ENCODE measurements around the gene GARS1.

The GARS1 gene

GRCh38 chr7:30594540-30595435 lies at the start of gene GARS1 (continued):
- TF ChIP-seq ZSCAN4 (tag by site-specific recombination; IDR thresholded peaks at IDR 0.05) (0 out of 2 replicates have a peak, but pooled peaks have one; percentile 17), ZNF214 (tag by site-specific recombination; IDR thresholded peaks at IDR 0.05; ENCODE audit: borderline replicate concordance) (no peak), ZBTB8A (tag by site-specific recombination; IDR thresholded peaks at IDR 0.05) (peak; percentile 65; the same call in 1 of the 2 replicates), SP3 (tag by site-specific recombination; IDR thresholded peaks at IDR 0.05) (peak; percentile 62), ZNF121 (tag by site-specific recombination; IDR thresholded peaks at IDR 0.05) (no peak), ZNF76 (tag by site-specific recombination; IDR thresholded peaks at IDR 0.05; ENCODE audit: borderline replicate concordance, low read depth) (peak; percentile 80), ZNF175 (tag by site-specific recombination; IDR thresholded peaks at IDR 0.05) (no peak), PRDM4 (tag by site-specific recombination; IDR thresholded peaks at IDR 0.05) (0 out of 2 replicates have a peak, but pooled peaks have one; percentile 37), KLF10 (tag by site-specific recombination; IDR thresholded peaks at IDR 0.05) (peak; percentile 30; the same call in 1 of the 2 replicates), ZNF433 (tag by site-specific recombination; IDR thresholded peaks at IDR 0.05; ENCODE audit: low read depth) (no peak), ZNF623 (tag by site-specific recombination; IDR thresholded peaks at IDR 0.05) (no peak; the same call in 1 of the 2 replicates), MZF1 (tag by site-specific recombination; IDR thresholded peaks at IDR 0.05; ENCODE audit: borderline replicate concordance) (no peak), PRDM2 (tag by site-specific recombination; IDR thresholded peaks at IDR 0.05; ENCODE audit: borderline replicate concordance) (no peak), ZNF37A (tag by site-specific recombination; IDR thresholded peaks at IDR 0.05) (0 out of 2 replicates have a peak, but pooled peaks have one; percentile 17), ZNF48 (tag by site-specific recombination; IDR thresholded peaks at IDR 0.05) (no peak), ZNF18 (tag by site-specific recombination; IDR thresholded peaks at IDR 0.05) (no peak), HOXA7 (CRISPR knock-in tag; IDR thresholded peaks at IDR 0.05; ENCODE audit: borderline replicate concordance) (no peak), ZBTB7A (tag by site-specific recombination; IDR thresholded peaks at IDR 0.05; ENCODE audit: low read depth) (peak; percentile 100), TRIM28 (IDR thresholded peaks at IDR 0.05; ENCODE audit: borderline replicate concordance, low read length) (peak; percentile 34; the same call in 1 of the 2 replicates), KLF17 (tag by site-specific recombination; IDR thresholded peaks at IDR 0.05) (peak; percentile 86), ZFP69B (tag by site-specific recombination; IDR thresholded peaks at IDR 0.05) (peak; percentile 87), GLI2 (tag by site-specific recombination; IDR thresholded peaks at IDR 0.05; ENCODE audit: borderline replicate concordance, low read depth) (no peak), ZNF585B (tag by site-specific recombination; IDR thresholded peaks at IDR 0.05) (no peak), ZNF658 (tag by site-specific recombination; IDR thresholded peaks at IDR 0.05) (no peak), ZNF221 (tag by site-specific recombination; IDR thresholded peaks at IDR 0.05; ENCODE audit: borderline replicate concordance) (no peak)
